Loucy (cell line): ENCODE data around the gene PUS10.

ENCODE experiments used
- H2AFZ ChIP-seq: fragments of 200-600 bp; sonication (generic); 2 replicates; pipeline ENCODE4 v1.6.0; 2016; ENCODE audit warnings: antibody characterized with exemption, mild to moderate bottlenecking, low read length, moderate library complexity
- H3F3A ChIP-seq: fragments of 200-600 bp; 2 replicates; pipeline ENCODE4 v1.6.0; 2016; ENCODE audit warnings: antibody characterized with exemption, low read depth, mild to moderate bottlenecking
- H3K27me3 ChIP-seq: fragments of 200-600 bp; sonication (generic); 2 replicates; pipeline ENCODE4 v1.6.1; 2014; ENCODE audit warnings: low read length, mild to moderate bottlenecking; ENCODE audit not compliant: insufficient read depth, poor library complexity, severe bottlenecking
- H3K36me3 ChIP-seq: fragments of 200-600 bp; sonication (generic); 2 replicates; pipeline ENCODE4 v1.6.1; 2016; ENCODE audit warnings: low read length; ENCODE audit not compliant: insufficient read depth
- H3K4me1 ChIP-seq: fragments of 200-600 bp; sonication (generic); 2 replicates; pipeline ENCODE4 v1.5.1; 2014; ENCODE audit warnings: low read length, mild to moderate bottlenecking; ENCODE audit not compliant: insufficient read depth, poor library complexity, severe bottlenecking
- H3K4me2 ChIP-seq: fragments of 200-600 bp; sonication (generic); 2 replicates; pipeline ENCODE4 v1.6.0; 2014; ENCODE audit warnings: antibody characterized with exemption, low read length, low read depth, mild to moderate bottlenecking; ENCODE audit not compliant: poor library complexity, severe bottlenecking
- H3K4me3 ChIP-seq: fragments of 200-600 bp; sonication (generic); 2 replicates; pipeline ENCODE4 v1.5.1; 2014; ENCODE audit warnings: low read length, mild to moderate bottlenecking, mixed read lengths; ENCODE audit not compliant: poor library complexity, severe bottlenecking
- H3K79me2 ChIP-seq: fragments of 200-600 bp; sonication (generic); 2 replicates; pipeline ENCODE4 v1.6.1; 2014; ENCODE audit warnings: low read length; ENCODE audit not compliant: insufficient read depth
- H3K9ac ChIP-seq: fragments of 200-600 bp; sonication (generic); 2 replicates; pipeline ENCODE4 v1.6.0; 2014; ENCODE audit warnings: mild to moderate bottlenecking, low read depth, low read length, moderate library complexity; ENCODE audit not compliant: poor library complexity, severe bottlenecking
- H3K9me2 ChIP-seq: fragments of 200-600 bp; sonication (generic); replicated peaks from 2 replicates; pipeline ENCODE4 v1.6.1; 2016; ENCODE audit warnings: low read depth, low read length, mixed read lengths
- H3K9me3 ChIP-seq: fragments of 200-600 bp; sonication (generic); 2 replicates; pipeline ENCODE4 v1.6.1; 2014; ENCODE audit warnings: mild to moderate bottlenecking, antibody characterized with exemption, low read length, low read depth; ENCODE audit not compliant: insufficient read depth
- H4K20me1 ChIP-seq: fragments of 200-600 bp; sonication (generic); 2 replicates; pipeline ENCODE4 v1.6.0; 2014; ENCODE audit warnings: antibody characterized with exemption, low read length, mild to moderate bottlenecking; ENCODE audit not compliant: insufficient read depth, poor library complexity, severe bottlenecking
- EZH2phosphoT487 ChIP-seq: fragments of 200-600 bp; IDR thresholded peaks from 2 replicates; pipeline ENCODE4 v1.6.1; 2018; ENCODE audit warnings: antibody characterized with exemption, mild to moderate bottlenecking, moderate library complexity, borderline replicate concordance
- TF ChIP-seq, protein P1 (sequence below): fragments of 200-600 bp; sonication (generic); conservative IDR thresholded peaks from 2 replicates; pipeline ENCODE4 v1.5.1; 2014; ENCODE audit warnings: mild to moderate bottlenecking, antibody characterized with exemption, low read length

The PUS10 gene

GRCh38 chr2:60994131-60994530 is 23.9 kb downstream of the PUS10 start:
- Histone ChIP-seq H3K4me2 (no peak overlapping the region), H2AFZ (no peak overlapping the region), H3K9me3 (peaks cover 6% of the 10 kb centered on the region; the same call in 1 of the 2 replicates), H3K36me3 (no peaks in the 10 kb centered on the region), H3F3A (no peaks in the 10 kb centered on the region), H3K4me1 (no peaks in the 10 kb centered on the region), H3K9me2 (no peaks in the 10 kb centered on the region), H3K4me3 (no peak overlapping the region), H3K27me3 (no peaks in the 10 kb centered on the region), H4K20me1 (no peaks in the 10 kb centered on the region), H3K9ac (no peak overlapping the region), H3K79me2 (no peaks in the 10 kb centered on the region)
- TF ChIP-seq EZH2phosphoT487, result no peak
- TF ChIP-seq, protein P1, sequence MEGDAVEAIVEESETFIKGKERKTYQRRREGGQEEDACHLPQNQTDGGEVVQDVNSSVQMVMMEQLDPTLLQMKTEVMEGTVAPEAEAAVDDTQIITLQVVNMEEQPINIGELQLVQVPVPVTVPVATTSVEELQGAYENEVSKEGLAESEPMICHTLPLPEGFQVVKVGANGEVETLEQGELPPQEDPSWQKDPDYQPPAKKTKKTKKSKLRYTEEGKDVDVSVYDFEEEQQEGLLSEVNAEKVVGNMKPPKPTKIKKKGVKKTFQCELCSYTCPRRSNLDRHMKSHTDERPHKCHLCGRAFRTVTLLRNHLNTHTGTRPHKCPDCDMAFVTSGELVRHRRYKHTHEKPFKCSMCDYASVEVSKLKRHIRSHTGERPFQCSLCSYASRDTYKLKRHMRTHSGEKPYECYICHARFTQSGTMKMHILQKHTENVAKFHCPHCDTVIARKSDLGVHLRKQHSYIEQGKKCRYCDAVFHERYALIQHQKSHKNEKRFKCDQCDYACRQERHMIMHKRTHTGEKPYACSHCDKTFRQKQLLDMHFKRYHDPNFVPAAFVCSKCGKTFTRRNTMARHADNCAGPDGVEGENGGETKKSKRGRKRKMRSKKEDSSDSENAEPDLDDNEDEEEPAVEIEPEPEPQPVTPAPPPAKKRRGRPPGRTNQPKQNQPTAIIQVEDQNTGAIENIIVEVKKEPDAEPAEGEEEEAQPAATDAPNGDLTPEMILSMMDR, result no peak

- peaks cover 6% of the 10 kb centered on the region; the same call in 1 of the 2 replicates for H3K9me3 ChIP-seq
- TF ChIP-seq, protein P1, result no peak
- TF ChIP-seq EZH2phosphoT487, result no peak
- no peaks in the 10 kb centered on the region for H3F3A ChIP-seq
- no peak overlapping the region for H3K4me2 ChIP-seq
- no peaks in the 10 kb centered on the region for H3K4me1 ChIP-seq
- no peaks in the 10 kb centered on the region for H3K36me3 ChIP-seq
- no peak overlapping the region for H2AFZ ChIP-seq
- no peaks in the 10 kb centered on the region for H3K27me3 ChIP-seq
- H3K79me2 ChIP-seq, result no peaks in the 10 kb centered on the region
- no peak overlapping the region for H3K9ac ChIP-seq
- H3K4me3 ChIP-seq, result no peak overlapping the region
- H3K9me2 ChIP-seq, result no peaks in the 10 kb centered on the region
- H4K20me1 ChIP-seq, result no peaks in the 10 kb centered on the region
Measured at GRCh38 chr2:60992985-60993392, 25.1 kb downstream of the PUS10 start.

GRCh38 chr2:60991644-60992043 is 26.4 kb downstream of the PUS10 start:
- no peaks in the 10 kb centered on the region for H3F3A ChIP-seq
- H4K20me1 ChIP-seq, result no peaks in the 10 kb centered on the region
- no peak for TF ChIP-seq EZH2phosphoT487
- TF ChIP-seq, protein P1, result no peak
- no peak overlapping the region for H3K4me2 ChIP-seq
- no peaks in the 10 kb centered on the region for H3K79me2 ChIP-seq
- no peaks in the 10 kb centered on the region for H3K27me3 ChIP-seq
- H3K4me3 ChIP-seq, result no peak overlapping the region
- H3K9me3 ChIP-seq, result peaks cover 6% of the 10 kb centered on the region; the same call in 1 of the 2 replicates
- H2AFZ ChIP-seq, result no peak overlapping the region
- H3K9me2 ChIP-seq, result no peaks in the 10 kb centered on the region
- H3K36me3 ChIP-seq, result no peaks in the 10 kb centered on the region
- no peak overlapping the region for H3K9ac ChIP-seq
- no peaks in the 10 kb centered on the region for H3K4me1 ChIP-seq
